NOMO-1 treated with dmso at 0.1 percent for 144 hours (cell line): ENCODE results near the gene TFPI.

Experiments used
- DNase-seq: peaks from one replicate; lab custom pipeline; 2025; ENCODE audit not compliant: unreplicated experiment; lab: John Stamatoyannopoulos, UW

TFPI gene

DNA sequence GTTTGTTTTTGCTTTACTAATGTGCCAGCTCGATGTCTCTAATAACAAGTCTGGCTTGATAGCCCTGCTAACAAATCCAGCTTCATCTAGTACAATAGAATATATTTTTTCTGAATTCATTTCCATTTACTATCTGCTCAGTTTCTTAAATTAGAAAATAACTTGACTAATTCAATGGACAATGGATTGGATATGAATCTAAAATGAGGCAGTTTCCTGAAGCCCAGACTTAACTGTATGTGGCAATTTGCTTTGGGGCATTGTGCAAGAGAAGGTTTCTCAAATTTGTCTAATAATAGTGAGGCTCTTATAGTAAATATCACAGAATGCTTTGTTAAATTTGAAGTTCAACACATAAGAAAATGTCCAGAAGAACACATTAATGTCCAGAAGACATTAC is 132.0 kb downstream of the TFPI start:
- DNase-seq = no peak

DNA sequence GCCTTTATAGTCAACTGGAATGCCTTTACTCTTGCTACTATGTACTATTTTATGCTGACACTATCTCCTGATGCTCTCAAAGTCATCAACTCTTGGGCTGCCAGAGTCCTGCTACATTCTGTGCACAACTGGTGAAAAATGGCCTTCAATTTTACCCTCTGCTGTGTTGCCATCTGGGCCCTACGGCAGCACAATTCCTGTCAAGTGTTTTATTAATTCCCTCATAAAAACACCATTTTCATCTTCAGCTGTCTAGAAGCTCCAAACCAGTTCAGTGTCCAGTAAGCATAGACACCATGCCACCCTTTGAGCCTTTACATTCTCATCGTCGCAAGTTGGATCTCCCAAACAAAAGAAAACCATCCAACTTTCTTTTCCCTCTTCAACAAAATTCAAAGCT is 132.7 kb downstream of the TFPI start:
- no peak for DNase-seq

DNA sequence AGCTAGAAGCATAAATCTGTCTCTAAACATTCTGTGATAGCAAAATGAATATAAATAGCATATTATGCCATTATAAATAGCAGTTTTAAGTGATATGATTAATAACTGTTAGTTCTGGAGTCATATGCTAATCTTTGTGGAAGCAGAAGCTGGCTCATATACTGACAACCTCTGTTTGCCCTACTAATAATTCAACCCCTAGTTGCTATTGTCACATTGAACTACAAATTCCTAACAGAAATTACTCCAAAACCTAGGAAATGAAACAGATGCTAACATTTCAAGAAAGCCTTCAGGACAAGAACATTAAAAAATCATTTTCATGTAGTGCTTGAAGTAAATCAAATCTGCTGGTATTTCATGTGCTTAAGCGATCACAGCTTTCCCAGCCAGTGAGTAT is 134.4 kb downstream of the TFPI start:
- no peak for DNase-seq

DNA sequence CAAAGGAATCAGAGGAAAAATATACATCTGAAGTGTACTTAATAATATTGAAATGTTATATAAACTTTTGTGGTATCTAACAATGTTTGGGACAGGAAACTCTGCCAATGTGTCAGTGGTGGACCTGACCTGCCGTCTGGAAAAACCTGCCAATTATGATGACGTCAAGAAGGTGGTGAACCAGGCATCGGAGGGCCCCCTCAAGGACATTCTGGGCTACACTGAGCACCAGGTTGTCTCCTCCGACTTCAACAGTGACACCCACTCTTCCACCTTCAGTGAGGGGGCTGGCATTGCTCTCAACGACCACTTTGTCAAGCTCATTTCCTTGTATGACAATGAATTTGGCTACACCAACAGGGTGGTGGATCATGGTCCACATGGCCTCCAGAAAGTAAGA is 138.8 kb downstream of the TFPI start:
- DNase-seq = no peak
